HCT116 (cell line): ENCODE data around the gene CES3. TPM values are rescaled to one million over a fixed set of nuclear protein-coding genes. Genes with fewer than 3 reads are reported as not detected.

Experiments
- ATAC-seq: fragments of 200-7000 bp; cut with Tn5 transposase; 2 replicates; pipeline ENCODE4 v1.9.1; 2020; ENCODE audit warnings: mild to moderate bottlenecking, moderate library complexity
- BruUV-seq: library from RNA; stranded (reverse); fragments of 400-500 nt; replicated peaks from 2 replicates; lab custom pipeline; 2021; lab: Mats Ljungman, UMichigan
- CTCF ChIA-PET: fragments of 300-600 bp; sonication (Branson Sonifier 250); formaldehyde crosslinking; loops from one replicate; lab custom pipeline; 2021; ENCODE audit warnings: antibody characterized with exemption; lab: Charles Lee
- POLR2A ChIA-PET: fragments of 300-600, 350-600 bp; sonication (Branson Sonifier 250); formaldehyde crosslinking; loops from one replicate; lab custom pipeline; 2021; ENCODE audit warnings: antibody characterized with exemption; lab: Charles Lee
- RAD21 ChIA-PET, 2 experiments: fragments of 300-600 bp; sonication (Branson Sonifier 250); formaldehyde crosslinking; loops; one replicate each; lab custom pipeline; 2023; ENCODE audit warnings: low total read pairs in 2 of 2; ENCODE audit not compliant: uncharacterized antibody in 2 of 2, unreplicated experiment in 2 of 2, low non-redundant PET in 1 of 2; lab: Charles Lee
- DNase-seq: peaks from one replicate; pipeline ENCODE4 v3.0.0-alpha.2; 2010; ENCODE audit warnings: low read depth, low spot score
- H2AFZ ChIP-seq: fragments of 200-600 bp; shearing (Covaris generic), sonication (generic); 2 replicates; pipeline ENCODE4 v1.6.1; 2017; ENCODE audit warnings: low read depth, mixed run types, mixed read lengths, antibody characterized with exemption, low read length; ENCODE audit not compliant: poor library complexity, severe bottlenecking
- H3K27ac ChIP-seq: 2 replicates; pipeline ENCODE4 v1.5.1; 2012; ENCODE audit warnings: low read depth, low read length
- H3K27me3 ChIP-seq: fragments of 200-600 bp; sonication (generic); 2 replicates; pipeline ENCODE4 v1.6.1; 2016; ENCODE audit warnings: mixed run types, low read length, mixed read lengths; ENCODE audit not compliant: insufficient read depth
- H3K36me3 ChIP-seq, 2 experiments: fragments of 200-500 bp in 1 of 2; fragments of 200-600 bp in 1 of 2; sonication (Bioruptor generic) in 1 of 2; sonication (generic) in 1 of 2; 2 replicates each; pipeline versions ENCODE4 v1.5.1 to v1.6.1; 2014 to 2016; ENCODE audit warnings: low read length in 2 of 2, inconsistent platforms in 1 of 2, mixed read lengths in 1 of 2, mixed run types in 1 of 2; ENCODE audit not compliant: insufficient read depth in 2 of 2, control insufficient read depth in 1 of 2
- H3K4me1 ChIP-seq, 2 experiments: fragments of 200-600 bp in 1 of 2; sonication (generic) in 1 of 2; 2 replicates each; pipeline versions ENCODE4 v1.5.1 to v1.6.1; 2012 to 2017; ENCODE audit warnings: low read length in 2 of 2, inconsistent platforms in 1 of 2, mild to moderate bottlenecking in 1 of 2, mixed read lengths in 1 of 2, mixed run types in 1 of 2, moderate library complexity in 1 of 2; ENCODE audit not compliant: insufficient read depth in 2 of 2, control insufficient read depth in 1 of 2
- H3K4me2 ChIP-seq: fragments of 200-600 bp; sonication (generic); 2 replicates; pipeline ENCODE4 v1.6.1; 2017; ENCODE audit warnings: mixed run types, low read length, mixed read lengths
- H3K4me3 ChIP-seq, 2 experiments: fragments of 200-600 bp in 1 of 2; sonication (generic) in 1 of 2; replicated peaks in 1 of 2; 2 replicates each; pipeline ENCODE4 v1.5.1; 2011 to 2016; ENCODE audit warnings: low read length in 2 of 2, control low read depth in 1 of 2, low read depth in 1 of 2, mild to moderate bottlenecking in 1 of 2, mixed read lengths in 1 of 2, mixed run types in 1 of 2
- H3K79me2 ChIP-seq: fragments of 200-600 bp; sonication (generic); 2 replicates; pipeline ENCODE4 v1.6.1; 2017; ENCODE audit warnings: mild to moderate bottlenecking, mixed run types, low read length, moderate library complexity, mixed read lengths; ENCODE audit not compliant: insufficient read depth
- H3K9ac ChIP-seq: fragments of 200-600 bp; sonication (generic); 2 replicates; pipeline ENCODE4 v1.6.1; 2016; ENCODE audit warnings: low read length, mixed read lengths
- H3K9me2 ChIP-seq: fragments of 200-600 bp; sonication (generic), shearing (Covaris generic); 2 replicates; pipeline ENCODE4 v1.6.1; 2017; ENCODE audit warnings: mixed run types, mild to moderate bottlenecking, moderate library complexity; ENCODE audit not compliant: insufficient read depth
- H3K9me3 ChIP-seq, 2 experiments: fragments of 200-500 bp in 1 of 2; fragments of 200-600 bp in 1 of 2; sonication (Bioruptor generic) in 1 of 2; sonication (generic) in 1 of 2; 2 replicates each; pipeline ENCODE4 v1.6.1; 2014 to 2017; ENCODE audit warnings: low read length in 2 of 2, mixed read lengths in 2 of 2, inconsistent platforms in 1 of 2, low read depth in 1 of 2, mild to moderate bottlenecking in 1 of 2, mixed run types in 1 of 2, moderate library complexity in 1 of 2; ENCODE audit not compliant: control insufficient read depth in 1 of 2, insufficient read depth in 1 of 2
- H4K20me1 ChIP-seq: fragments of 200-600 bp; sonication (generic), shearing (Covaris generic); 2 replicates; pipeline ENCODE4 v1.6.1; 2017; ENCODE audit warnings: mixed run types, mild to moderate bottlenecking, moderate library complexity; ENCODE audit not compliant: insufficient read depth
- CTCF ChIP-seq, 3 experiments: fragments of 200-600 bp in 1 of 3; sonication (generic) in 1 of 3; IDR thresholded peaks in 2 of 3; conservative IDR thresholded peaks in 1 of 3; 2 replicates each; pipeline ENCODE4 v1.5.1; 2012 to 2017; ENCODE audit warnings: low read depth in 2 of 3, low read length in 2 of 3, antibody characterized with exemption in 1 of 3, borderline replicate concordance in 1 of 3, control low read depth in 1 of 3, mild to moderate bottlenecking in 1 of 3, mixed read lengths in 1 of 3, mixed run types in 1 of 3, moderate library complexity in 1 of 3; ENCODE audit not compliant: insufficient read depth in 1 of 3
- ELF1 ChIP-seq: IDR thresholded peaks from 2 replicates; pipeline ENCODE4 v1.6.1; 2012; ENCODE audit warnings: low read depth, borderline replicate concordance
- FOSL1 ChIP-seq: IDR thresholded peaks from 2 replicates; pipeline ENCODE4 v1.6.1; 2012; ENCODE audit warnings: low read depth
- JUND ChIP-seq: IDR thresholded peaks from 2 replicates; pipeline ENCODE4 v1.6.1; 2012
- MAX ChIP-seq: IDR thresholded peaks from 2 replicates; pipeline ENCODE4 v1.6.1; 2012
- POLR2AphosphoS5 ChIP-seq: IDR thresholded peaks from 2 replicates; pipeline ENCODE4 v1.6.1; 2011; ENCODE audit warnings: mild to moderate bottlenecking, low read depth, low read length, moderate library complexity
- RAD21 ChIP-seq: IDR thresholded peaks from 2 replicates; pipeline ENCODE4 v1.6.1; 2012; ENCODE audit warnings: low read depth, mild to moderate bottlenecking
- ZFX ChIP-seq: fragments of 450-650 bp; IDR thresholded peaks from 2 replicates; pipeline ENCODE4 v1.6.1; 2017
- intact Hi-C: fragments of 100-400 bp; cut with micrococcal nuclease; formaldehyde crosslinking; loops from 2 replicates; pipeline ENCODE4 v1.10.0; 2022
- total RNA-seq: library from RNA; stranded (reverse); gene quantifications from one replicate; pipeline ENCODE4 v1.2.1, GENCODE V29; 2021; ENCODE audit not compliant: unreplicated experiment

Gene CES3
- total RNA-seq, 1 experiment from 2014 or later, result 10.8 TPM

GRCh38 chr16:67021321-67021720, 60.3 kb downstream of the CES3 start:
- no TSS peak for BruUV-seq
- Histone ChIP-seq H3K79me2 (no peaks in the 10 kb centered on the region), H3K9me2 (no peaks in the 10 kb centered on the region), H2AFZ (no peak overlapping the region), H3K36me3 (no peaks in the 10 kb centered on the region), H3K27me3 (no peaks in the 10 kb centered on the region), H3K4me1 (peaks cover 0 to 11% of the 10 kb centered on the region in 2 experiments; a peak in 3 of 4 replicates), H3K9ac (no peak overlapping the region), H3K27ac (no peak overlapping the region), H3K9me3 (no peaks in the 10 kb centered on the region), H3K4me3 (no peak overlapping the region), H4K20me1 (no peaks in the 10 kb centered on the region), H3K4me2 (no peak overlapping the region)
- TF ChIP-seq RAD21 (no peak), ZFX (no peak), ELF1 (no peak), FOSL1 (no peak), CTCF (IDR thresholded peaks at IDR 0.05 in 2 of 3, conservative IDR thresholded peaks at IDR 0.05 in 1 of 3; ENCODE audit: borderline replicate concordance in 1 of 3, insufficient read depth in 1 of 3, low read depth in 2 of 3, low read length in 2 of 3) (no peak), POLR2AphosphoS5 (no peak), JUND (no peak), MAX (no peak)
- no peak for ATAC-seq
- ChIA-PET RAD21 (no interaction called here), CTCF (interaction anchor here (1.0 to 1.7 kb wide), 2 partner anchors 60 to 134 kb away, joined by 4 to 5 read pairs; partner anchors contain the start of gene CES3), POLR2A (no interaction called here)
- DNase-seq, result no peak
- intact Hi-C loops, result no loop called here
